Measurements from ENCODE around the gene CPVL.
"Not testable (repeated sequence)": the region's sequence is repeated elsewhere in the genome, so short reads cannot be mapped to it uniquely, and the experiment has no call there.

CPVL gene

GRCh38 chr7:29116361-29117200, 29.8 kb downstream of the CPVL start:
- DNase-seq = no peak

GRCh38 chr7:29115753-29116152, 30.6 kb downstream of the CPVL start:
- no peak for DNase-seq

- DNase-seq = no peak
Observed at GRCh38 chr7:29115130-29115687, 31.1 kb downstream of the CPVL start.

GRCh38 chr7:29114266-29114665, 32.1 kb downstream of the CPVL start:
- DNase-seq = not testable (repeated sequence)

- no peak for DNase-seq
Observed at GRCh38 chr7:29113384-29114102, 32.8 kb downstream of the CPVL start.

- no peak for DNase-seq
Observed at GRCh38 chr7:29112721-29113120, 33.6 kb downstream of the CPVL start.

GRCh38 chr7:29109899-29110298, 36.4 kb downstream of the CPVL start:
- DNase-seq = no peak

GRCh38 chr7:29109358-29109757, 37.0 kb downstream of the CPVL start:
- DNase-seq = no peak

- no peak for DNase-seq
Observed at GRCh38 chr7:29107056-29107455, 39.3 kb downstream of the CPVL start.

- DNase-seq = no peak
Observed at GRCh38 chr7:29106669-29106988, 39.7 kb downstream of the CPVL start.

GRCh38 chr7:29105752-29106668, 40.3 kb downstream of the CPVL start:
- peak; percentile 68 for DNase-seq

- DNase-seq = no peak
Observed at GRCh38 chr7:29105191-29105590, 41.1 kb downstream of the CPVL start.

- DNase-seq = peak; percentile 61
Observed at GRCh38 chr7:29102558-29103151, 43.7 kb downstream of the CPVL start.

GRCh38 chr7:29100924-29101323, 45.4 kb downstream of the CPVL start:
- no peak for DNase-seq

GRCh38 chr7:29099896-29100847, 46.2 kb downstream of the CPVL start:
- DNase-seq = no peak

- DNase-seq = no peak
Observed at GRCh38 chr7:29096446-29096730, 49.9 kb downstream of the CPVL start.

- DNase-seq = no peak
Observed at GRCh38 chr7:29095631-29096445, 50.5 kb downstream of the CPVL start.

- DNase-seq = not testable (repeated sequence)
Observed at GRCh38 chr7:29093091-29093490, 53.2 kb downstream of the CPVL start.

- DNase-seq = no peak
Observed at GRCh38 chr7:29091715-29092114, 54.6 kb downstream of the CPVL start.

GRCh38 chr7:29090836-29091601, 55.3 kb downstream of the CPVL start:
- peak; percentile 34 for DNase-seq
